IPS-NIHi11 (cell line): ENCODE results near the gene CAPN15.

Source experiments
- DNase-seq: peaks from one replicate; pipeline ENCODE4 v3.0.0; 2012; ENCODE audit warnings: mixed read lengths, low spot score

CAPN15 gene

DNA sequence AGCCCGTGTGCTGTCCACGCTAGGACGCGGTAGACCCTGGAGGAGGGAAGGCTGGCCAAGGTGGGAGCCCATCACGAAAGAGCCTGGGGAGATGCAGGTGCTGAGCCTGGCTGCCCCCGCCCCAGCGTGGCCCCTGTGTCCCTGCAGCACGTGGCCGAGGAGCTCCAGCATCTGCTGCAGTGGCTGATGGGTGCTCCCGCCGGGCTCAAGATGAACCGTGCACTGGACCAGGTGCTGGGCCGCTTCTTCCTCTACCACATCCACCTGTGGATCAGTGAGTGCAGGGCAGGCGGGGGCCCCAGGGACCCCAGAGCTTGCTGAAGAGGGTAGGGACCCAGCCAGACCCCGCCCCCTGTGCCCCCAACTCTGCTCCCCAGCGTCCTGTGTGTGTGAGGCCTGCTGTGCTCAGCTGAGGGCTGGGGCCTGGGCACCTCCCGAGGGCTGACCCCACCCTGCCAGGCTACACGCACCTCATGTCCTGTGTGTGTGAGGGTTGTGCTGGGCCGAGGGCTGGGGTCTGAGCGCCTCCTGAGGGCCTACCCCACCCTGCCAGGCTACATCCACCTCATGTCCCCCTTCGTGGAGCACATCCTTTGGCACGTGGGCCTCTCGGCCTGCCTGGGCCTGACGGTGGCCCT, 50.8 kb downstream of the CAPN15 start:
- no peak for DNase-seq

DNA sequence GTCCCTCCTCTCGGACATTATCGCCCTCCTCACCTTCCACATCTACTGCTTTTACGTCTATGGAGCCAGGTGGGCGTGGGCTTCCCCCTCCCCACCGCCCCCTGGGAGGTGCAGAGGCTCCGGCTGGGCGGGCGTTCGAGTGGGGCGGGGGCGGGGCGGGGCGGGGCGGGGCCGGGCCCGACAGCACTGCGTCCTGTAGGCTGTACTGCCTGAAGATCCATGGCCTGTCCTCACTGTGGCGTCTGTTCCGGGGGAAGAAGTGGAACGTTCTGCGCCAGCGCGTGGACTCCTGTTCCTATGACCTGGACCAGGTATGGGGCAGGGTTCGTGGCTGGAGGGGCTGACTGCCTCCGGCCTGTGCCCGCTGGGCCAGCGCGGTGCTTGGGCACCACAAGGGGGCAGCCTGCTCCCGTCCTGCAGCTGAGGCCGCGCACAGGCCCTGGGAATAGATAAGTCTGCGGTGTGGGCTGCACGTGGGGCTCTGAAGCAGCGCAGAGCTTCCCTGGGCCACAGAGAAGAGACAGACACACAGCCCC, 51.4 kb downstream of the CAPN15 start:
- DNase-seq: peak; percentile 85

DNA sequence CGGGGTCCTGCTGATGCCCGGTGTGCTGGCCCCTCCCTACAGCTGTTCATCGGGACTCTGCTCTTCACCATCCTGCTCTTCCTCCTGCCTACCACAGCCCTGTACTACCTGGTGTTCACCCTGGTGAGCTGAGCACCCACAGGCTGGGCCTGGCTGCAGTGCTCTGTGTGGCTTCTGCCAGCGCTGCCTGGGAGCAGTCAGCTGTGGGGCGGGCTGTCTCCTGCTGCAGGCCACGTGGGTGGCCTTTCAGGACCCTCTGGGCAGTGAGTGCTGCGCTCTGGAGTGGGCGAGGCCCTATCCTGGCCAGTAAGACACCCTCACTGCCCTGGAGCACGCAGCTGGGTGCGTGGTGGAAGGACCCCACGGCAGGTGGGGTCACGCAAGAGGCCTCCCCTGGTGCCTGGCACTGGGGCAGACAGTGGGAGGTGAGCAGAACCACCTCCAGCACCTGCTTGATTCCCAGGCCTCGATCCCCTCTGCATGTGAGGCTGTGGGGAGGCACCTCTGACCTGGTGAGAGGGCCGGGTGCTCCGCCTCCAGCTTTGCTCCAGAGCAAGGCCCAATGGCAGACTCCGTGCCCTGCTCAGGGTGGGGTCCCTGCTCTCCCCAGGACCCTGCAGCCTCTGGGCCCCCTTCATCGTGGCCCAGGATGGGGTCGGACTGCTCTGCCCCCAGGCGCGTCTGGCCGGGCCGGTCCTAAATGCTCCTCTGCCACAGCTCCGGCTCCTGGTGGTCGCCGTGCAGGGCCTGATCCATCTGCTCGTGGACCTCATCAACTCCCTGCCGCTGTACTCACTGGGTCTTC, 52.8 kb downstream of the CAPN15 start:
- no peak for DNase-seq

DNA sequence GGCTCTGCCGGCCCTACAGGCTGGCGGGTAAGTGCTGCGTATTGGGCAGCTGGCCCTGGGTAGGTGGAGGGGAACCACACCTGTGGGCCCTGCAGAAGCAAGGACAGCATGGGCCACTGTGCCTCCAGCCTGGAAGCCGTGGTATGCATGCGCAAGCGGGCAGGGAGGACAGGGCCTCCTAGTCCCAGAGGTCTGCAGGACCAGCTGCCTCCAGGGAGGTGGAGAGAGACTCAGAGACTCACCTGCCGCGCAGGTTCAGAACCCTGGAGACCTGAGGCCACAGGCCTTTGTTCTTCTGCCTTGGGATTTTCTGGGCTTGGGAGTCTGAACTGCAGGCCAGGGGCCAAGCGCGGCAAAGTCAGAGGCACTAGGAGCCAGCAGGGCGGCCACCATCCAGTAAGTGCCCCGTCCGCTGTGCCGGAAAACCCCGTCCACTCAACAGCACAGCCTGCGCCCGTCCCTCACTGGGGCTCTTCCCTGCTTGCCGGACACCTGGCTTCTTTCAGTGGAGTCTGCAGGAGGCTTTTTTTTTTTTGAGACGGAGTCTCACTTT, 53.5 kb downstream of the CAPN15 start:
- DNase-seq: no peak

DNA sequence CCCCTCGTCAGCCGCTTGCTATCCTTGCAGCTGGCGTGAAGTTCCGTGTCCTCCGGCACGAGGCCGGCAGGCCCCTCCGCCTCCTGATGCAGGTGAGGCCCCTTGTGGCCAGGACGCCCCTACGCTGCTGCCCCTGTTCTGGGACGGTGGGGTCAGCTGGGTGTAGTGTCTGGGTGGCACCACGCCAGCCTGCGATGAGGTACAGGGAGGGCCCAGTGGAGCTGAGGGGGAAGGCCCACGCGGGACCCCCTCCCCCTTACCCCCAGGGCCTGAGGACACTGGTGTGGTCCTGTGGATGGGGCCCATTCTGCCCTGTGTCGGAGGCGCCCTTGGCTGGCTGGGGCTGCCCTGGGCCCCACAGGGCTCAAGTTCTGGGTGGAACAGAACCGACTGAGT, 54.7 kb downstream of the CAPN15 start:
- DNase-seq: no peak

DNA sequence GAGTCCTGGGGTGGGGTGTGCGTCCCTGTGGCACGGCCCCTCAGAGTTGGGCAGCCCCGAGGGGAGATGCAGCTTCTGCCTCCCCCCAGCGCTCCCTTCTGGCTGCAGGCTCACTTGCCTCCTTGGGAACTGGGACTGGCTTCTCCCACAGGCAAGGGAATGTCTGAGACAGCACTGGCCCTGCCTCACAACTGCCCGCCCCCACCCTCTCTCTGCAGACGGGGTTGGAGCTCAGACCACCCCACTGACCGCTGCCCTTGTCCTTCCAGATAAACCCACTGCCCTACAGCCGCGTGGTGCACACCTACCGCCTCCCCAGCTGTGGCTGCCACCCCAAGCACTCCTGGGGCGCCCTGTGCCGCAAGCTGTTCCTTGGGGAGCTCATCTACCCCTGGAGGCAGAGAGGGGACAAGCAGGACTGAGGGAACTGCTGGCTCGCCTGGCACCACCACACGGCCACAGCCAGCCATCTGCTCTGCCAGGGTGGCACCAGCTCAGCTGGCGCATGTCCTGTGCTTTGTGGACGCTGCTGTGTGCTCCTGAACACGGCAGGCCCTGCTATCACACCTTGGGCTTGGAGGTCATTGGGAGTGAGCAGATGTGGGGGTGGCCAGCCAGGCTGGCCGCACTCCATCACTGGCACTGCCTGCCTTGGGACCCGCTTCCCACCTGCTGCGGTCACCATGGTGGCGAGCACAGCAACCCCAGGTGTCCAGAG, 55.3 kb downstream of the CAPN15 start:
- no peak for DNase-seq

DNA sequence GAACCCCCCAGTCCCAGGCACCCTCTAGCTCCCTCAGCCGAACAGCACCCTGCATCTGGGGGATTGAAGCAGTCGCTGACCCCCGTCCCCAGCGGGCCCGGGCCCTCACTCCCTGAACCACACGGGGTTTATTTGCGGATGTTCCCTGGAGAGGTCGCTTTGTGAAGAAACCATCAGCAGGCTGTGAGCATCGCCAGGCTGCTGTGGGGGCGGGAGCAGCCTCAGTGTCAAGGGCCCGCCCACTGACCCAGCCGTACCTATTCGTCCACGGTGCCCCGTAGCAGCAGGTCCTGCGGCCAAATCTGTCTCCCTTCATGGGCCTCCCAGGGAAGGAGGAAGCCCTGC, 55.9 kb downstream of the CAPN15 start:
- peak; percentile 74 for DNase-seq

DNA sequence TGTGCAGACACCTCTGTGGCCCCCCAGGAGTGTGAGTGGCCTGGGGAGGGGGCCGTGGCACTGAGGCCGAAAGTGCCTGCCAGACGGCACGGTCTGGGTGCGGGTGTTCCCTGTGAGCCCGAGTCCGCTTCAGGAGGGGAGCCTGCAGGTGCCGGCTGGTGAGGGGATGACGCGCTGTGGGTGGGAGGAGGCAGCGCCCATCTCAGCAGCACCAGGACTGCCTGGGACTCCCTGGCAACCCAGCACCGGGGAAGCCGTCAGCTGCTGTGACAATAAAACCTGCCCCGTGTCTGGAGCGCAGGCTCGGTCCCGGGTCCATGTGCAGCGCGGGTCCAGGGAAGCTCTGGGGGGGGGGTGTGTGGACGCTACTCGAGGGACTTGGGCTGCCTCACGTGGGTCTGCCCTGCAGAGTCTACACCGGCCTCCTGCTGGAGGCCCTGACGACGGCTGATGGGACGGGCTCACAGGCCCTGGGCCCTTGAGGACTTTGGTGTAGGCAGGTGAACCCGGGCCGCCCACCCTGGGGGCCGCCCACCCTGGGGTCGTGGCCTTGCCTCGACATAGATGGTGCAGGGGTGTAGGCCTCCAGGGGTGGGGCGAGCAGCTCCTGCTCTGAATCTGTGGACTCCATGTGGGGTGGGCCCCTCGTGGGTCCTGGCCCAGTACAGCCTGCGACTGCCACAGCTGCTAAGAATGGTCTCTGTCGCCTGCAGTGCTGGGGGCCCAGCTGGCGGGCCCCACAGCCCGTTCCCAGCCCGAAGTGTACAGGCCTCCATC, 56.5 kb downstream of the CAPN15 start:
- peak; percentile 48 for DNase-seq

DNA sequence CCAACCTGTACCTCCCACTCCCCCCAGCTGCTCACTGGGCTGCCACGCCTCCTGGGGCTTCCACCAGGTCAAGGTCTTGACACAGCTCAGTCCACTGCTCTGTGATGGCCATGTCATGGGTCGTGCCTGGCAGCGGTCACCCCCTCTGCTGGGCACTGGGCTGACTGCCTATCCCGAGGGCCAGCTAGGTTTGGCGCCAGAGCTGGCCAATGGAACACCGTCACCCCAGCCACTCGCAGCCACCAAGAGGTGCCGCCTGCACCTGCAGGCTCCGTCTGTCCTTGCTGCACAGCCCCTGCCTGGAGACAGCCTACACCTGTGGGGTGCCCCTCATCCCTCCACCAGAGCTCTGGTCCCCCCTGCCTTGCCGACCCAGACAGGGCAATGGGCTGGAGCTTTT, 57.8 kb downstream of the CAPN15 start:
- DNase-seq: peak; percentile 53

DNA sequence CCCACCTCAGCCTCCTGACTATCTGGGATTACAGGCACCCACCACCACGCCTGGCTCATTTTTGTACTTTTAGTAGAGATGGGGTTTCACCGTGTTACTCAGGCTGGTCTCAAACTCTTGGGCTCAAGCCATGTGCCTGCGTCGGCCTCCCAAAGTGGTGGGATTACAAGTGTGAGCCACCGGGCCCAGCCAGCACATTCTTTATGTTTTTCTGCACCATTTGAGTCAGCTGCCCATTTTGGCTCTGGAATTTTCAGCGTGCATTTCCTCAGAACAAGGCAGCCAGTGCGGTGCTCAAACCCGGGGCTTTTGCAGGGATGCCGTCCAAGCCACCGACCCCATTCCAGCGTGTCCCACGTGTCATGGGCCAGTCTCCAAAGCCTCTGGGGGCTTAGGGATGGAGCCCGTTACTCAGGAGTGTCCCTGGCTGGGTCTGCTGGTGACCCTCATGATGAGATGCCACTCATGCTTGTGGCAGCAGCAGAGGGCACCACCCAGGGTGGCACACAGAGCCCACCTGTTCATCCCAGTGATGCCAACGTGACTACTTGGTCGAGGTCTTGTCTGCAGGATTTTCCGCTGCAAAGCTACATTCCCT, 58.6 kb downstream of the CAPN15 start:
- DNase-seq: no peak

DNA sequence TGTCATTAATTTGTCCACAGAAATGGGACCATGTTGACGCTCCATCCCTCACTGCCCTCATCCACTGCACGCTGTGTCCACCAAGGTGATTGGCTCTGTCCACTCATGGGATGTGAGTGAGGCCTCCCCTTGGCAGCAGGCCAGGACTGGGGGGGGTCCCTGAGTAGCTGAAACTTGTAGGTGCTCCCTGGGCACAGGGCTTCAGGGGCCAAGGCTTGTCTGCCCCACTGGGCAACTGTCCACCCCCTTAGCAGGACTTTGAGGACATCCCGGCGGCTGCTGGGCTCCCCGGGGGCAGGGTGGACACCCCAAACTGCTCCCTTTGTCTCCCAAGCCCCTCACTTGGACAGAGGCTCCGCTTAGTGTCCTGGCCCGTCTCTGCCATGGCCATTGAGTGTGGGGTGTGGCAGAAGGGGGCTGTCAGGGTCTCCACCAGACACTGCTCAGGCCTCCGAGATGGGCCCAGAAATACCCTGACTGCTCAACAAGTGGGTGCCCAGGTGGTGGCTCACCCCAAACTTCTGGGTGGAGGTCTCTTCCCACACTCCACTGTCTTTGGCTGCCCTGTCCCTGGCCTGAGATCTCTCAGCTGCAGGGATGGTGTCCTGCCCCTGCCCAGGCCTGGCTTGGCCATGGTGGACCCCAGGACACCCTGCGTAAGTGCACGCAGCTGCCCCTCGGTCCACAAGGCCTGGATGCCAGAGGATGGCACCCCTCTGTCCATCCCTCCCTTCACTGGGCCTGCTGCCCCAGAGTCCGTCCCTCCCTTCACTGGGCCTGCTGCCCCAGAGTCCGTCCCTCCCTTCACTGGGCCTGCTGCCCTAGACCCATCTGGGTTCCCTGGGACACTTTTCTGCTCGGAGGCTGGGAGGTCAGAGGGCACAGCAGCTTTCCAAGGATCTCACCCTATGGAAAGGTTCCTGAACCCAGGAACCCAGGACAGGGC, 59.4 kb downstream of the CAPN15 start:
- DNase-seq: no peak

DNA sequence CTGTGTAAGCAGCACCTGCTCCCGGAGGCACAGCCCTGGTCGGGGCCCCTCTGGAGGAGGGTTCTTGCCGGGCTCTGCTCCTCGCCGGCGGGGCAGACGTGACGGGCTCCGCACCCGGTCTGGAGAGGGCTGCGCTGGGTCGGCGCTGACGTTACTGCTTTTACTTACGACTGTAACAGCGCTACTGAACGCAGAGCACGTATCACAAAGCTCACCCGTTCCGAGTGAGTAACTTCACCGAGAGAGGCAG, 61.1 kb downstream of the CAPN15 start:
- no peak for DNase-seq

DNA sequence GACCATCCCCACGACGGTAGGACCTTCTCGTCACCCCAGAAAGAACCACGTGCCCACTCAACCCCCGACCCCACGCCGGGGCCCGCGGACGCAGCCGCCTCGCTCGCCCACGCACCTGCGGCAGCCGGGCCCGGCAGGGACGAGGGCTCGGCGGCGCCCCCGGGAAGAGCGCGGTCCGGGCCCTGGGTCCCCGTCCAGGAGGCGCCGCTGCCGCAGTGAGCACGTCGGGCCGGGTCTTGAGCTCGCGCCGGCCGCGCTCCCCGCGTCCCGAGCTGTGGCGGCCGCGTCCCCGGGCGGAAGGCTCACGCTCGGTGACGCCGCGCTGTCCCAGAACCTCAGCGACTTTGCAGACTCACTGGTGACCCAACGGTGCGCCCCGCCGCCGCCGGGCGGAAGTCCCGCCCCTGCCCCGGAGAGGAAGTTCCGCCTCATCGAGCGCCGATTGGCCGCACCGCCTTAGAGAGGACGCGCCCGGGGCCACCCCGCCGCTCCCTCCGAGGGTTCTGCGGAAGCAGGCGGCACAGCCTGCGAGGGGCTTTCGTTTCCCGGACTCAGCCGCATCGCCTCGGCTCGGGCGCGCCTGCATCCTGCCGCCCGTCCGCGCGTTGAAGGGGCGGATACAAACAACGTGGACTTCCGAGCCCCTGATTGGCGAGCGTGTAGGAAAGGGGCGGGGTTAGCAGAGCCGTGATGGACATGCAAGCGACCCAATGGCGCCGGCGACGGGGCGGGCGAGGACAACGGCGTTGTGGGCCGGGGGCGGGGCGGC, 61.6 kb downstream of the CAPN15 start:
- peak; percentile 84 for DNase-seq

DNA sequence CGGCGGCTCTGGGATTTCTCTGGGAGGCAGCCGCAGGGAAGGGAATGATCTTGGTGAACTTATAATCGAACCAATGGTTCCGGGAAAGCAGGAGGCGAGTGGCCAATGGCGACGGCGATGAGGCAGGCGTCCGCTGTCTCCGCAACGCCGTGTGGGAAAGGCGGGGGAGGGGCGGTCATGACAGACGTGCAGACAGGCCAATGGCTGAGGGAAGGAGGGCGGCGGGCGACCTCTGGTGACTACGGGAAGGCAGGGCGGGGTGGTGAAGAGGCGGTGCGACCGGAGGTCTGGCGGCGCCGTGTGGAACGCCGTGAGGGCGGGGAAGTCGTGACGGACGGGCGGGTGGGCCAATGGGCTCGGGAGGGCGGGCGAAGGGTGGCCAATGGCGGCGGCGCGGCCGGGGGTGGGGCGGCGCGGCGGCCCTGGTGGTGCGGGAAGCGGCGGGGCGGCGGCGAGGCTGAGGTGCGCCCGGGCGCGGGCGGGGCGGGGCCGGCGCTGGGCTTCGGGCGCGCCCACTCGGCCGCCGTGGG, 62.2 kb downstream of the CAPN15 start, which contains the start of gene RAB40C:
RAB40C (plus strand) TSS at position 409 of the 530 bp plus-strand sequence. CDS start 226 bp downstream, outside the sequence.
- DNase-seq: peak; percentile 98

DNA sequence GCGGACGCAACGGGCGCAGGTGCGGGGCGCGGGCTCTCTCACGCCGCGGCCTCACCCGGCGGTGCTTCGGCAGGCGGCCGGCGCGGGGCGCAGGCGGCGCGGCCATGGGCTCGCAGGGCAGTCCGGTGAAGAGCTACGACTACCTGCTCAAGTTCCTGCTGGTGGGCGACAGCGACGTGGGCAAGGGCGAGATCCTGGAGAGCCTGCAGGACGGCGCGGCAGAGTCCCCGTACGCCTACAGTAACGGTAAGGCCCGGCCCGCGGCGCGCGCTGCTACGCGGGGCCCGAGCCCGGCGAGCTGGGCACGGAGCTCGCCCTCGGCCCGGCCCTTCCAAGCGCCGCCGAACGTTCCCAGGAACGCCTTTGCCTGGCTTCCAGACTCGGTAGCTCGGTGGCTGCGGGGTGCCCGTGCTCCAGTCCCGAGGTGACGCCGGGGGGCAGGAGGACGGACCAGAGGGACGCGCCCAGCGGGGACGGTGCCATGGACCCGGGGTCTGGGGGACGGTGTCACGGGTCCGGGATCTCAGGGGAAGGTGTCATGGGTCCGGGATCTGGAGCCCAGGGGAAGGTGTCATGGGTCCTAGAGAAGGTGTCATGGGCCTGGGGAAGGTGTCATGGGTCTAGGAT, 62.8 kb downstream of the CAPN15 start:
- DNase-seq: peak; percentile 49

DNA sequence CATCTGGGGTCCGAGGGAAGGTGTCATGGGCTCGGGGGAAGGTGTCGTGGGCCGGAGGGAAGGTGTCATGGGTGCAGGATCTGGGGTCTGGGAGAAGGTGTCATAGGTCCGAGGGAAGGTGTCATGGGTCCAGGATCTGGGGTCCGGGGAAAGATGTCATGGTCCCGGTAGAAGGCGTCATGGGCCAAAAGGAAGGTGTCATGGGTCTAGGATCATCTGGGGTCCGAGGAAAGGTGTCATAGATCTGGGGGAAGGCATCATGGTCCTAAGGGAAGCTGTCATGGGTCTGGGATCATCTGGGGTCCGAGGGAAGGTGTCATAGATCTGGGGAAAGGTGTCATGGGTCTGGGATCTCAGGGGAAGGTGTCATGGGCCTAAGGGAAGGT, 63.3 kb downstream of the CAPN15 start:
- DNase-seq: no peak

DNA sequence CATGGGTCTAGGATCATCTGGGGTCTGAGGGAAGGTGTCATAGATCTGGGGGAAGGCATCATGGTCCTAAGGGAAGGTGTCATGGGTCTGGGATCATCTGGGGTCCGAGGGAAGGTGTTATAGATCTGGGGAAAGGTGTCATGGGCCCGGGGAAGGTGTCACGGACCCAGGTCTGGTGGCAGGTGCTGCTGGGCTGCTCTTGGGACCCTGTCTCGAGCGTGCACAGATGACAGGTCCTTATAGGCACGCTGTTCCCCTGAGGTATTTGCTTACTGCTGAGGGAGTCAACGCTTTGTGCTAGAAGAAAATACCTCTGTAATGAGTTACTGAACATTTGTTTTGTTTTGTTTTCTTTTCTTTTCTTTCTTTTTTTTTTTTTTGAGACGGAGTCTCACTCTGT, 63.7 kb downstream of the CAPN15 start:
- no peak for DNase-seq

DNA sequence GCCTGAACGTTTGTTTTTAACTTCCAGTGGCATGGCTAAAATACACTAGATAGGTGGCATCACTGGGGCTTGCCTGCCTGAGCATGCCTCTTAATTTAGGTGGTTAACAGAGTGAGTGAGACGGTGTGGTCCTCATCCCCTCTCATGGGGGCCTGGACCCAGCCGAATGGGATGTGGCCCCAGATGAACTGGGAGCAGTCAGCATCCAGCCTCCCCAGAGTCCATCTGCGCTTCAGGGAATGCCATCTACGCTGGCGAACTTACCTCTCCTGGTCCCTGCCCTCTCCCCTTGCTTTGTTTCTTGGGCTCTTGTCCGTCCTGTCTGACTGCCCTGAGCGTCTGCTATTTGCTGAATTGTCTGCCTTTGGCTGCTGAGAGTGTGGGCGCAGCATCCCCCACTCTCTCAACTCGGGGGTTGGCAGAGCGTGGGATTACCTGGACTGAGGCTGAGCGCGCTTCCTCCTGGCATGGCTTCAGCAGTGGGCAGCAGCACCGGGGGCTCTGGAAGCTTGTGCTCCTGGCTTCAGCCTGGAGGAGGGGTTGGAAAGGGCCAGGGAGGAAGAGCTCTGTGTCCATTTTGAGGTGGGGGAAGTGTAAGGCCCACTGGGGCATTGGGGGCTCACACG, 64.5 kb downstream of the CAPN15 start:
- DNase-seq: no peak
